Fibroblast of lung (primary cell): ENCODE measurements around the gene PODN.

ENCODE experiments used
- CTCF ChIP-seq, 2 donors: IDR thresholded peaks in 1 of 2; conservative IDR thresholded peaks in 1 of 2; 1 replicate in 1 of 2; 2 replicates in 1 of 2; pipeline ENCODE4 v1.5.1; 2011 to 2012; ENCODE audit warnings: low read length in 2 of 2, control low read depth in 1 of 2, inconsistent platforms in 1 of 2, low read depth in 1 of 2, mild to moderate bottlenecking in 1 of 2
- EZH2 ChIP-seq: IDR thresholded peaks from 2 replicates; pipeline ENCODE4 v1.5.1; 2012; ENCODE audit warnings: low read length, control low read depth, mild to moderate bottlenecking; ENCODE audit errors: missing control alignments

- no peak for TF ChIP-seq CTCF (conservative IDR thresholded peaks at IDR 0.05 in 1 of 2, IDR thresholded peaks at IDR 0.05 in 1 of 2; ENCODE audit: low read depth in 1 of 2, low read length in 2 of 2)
- no peak for TF ChIP-seq EZH2
These were observed 11.3 kb downstream of the PODN start for GRCh38 chr1:53073287-53073686.
